Stimulated activated CD8-positive, alpha-beta memory T cell treated with anti-CD3 and anti-CD28 coated beads, Interleukin-4, amount 100 ng/mL, for 48 hours (primary cell): Measurements from ENCODE around the gene ZNF804A.
"Not testable (repeated sequence)": the region's sequence is repeated elsewhere in the genome, so short reads cannot be mapped to it uniquely, and the experiment has no call there.

Experiments
- DNase-seq: peaks from one replicate; pipeline ENCODE4 v3.0.0-alpha.2; 2020

Gene ZNF804A

DNA sequence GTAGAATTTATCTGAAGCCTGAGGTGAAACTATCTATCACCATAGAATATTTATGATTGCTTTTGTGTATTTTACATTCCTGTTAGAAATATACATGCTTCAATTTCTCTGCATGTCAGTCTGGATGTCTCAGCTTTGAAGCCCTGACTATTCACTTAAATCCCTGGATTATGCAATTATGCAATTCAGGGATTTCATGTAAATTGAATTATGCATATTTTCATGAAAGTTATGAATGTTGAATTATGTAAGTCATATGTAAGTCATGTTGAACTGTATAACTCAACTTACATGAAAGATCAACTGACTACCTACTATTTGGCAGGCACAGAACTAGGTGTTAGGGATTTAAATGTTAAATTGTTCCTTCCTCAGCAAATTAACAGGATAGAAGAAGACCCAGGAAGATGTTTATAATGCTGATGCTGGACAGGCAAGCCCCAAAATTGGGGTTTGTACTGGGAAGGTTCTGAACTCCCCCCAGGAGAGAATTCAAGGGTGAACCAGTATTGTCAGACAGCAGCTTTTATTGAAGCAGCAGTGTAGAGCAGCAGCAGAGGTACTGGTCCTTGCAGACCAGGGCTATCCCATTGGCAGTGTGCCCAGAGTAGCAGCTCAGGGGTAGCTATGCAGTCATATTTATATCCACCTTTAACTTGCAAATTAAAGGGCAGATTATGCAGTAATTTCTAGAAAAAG, 236.5 kb downstream of the ZNF804A start:
- no peak for DNase-seq

DNA sequence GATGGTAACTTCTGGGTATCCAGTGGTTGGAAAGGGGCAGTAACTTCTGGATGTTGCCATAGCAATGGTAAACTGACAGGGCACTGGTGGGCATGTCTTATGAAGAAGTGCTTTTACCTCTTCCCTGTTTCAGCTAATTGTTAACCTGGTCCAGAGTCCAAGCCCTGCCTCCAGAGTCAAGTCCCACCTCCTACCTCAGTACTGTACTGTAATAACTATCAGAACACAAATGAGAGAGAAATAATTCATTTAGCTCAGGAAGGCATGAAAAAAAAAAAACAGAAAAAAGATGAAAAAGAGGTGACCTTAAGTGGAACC, 237.0 kb downstream of the ZNF804A start:
- DNase-seq, result no peak

DNA sequence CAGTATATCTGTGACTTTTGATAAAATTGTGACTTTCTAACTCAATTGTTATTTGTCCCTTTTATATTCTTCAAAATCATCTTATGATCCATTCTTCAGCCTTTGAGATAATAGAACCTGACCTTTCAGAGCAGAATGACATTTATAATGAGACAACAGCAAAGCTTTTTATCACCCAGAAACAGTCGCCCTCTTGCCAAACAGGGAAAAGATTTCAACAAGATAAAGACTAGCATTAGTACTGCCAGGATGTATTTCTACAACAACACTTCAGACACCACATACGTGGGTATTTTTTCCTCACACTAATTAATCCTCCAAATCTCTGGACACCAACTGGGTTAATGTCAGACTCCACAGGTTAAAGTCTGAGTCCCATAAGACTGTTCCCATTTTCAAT, 249.0 kb downstream of the ZNF804A start:
- DNase-seq, result no peak

DNA sequence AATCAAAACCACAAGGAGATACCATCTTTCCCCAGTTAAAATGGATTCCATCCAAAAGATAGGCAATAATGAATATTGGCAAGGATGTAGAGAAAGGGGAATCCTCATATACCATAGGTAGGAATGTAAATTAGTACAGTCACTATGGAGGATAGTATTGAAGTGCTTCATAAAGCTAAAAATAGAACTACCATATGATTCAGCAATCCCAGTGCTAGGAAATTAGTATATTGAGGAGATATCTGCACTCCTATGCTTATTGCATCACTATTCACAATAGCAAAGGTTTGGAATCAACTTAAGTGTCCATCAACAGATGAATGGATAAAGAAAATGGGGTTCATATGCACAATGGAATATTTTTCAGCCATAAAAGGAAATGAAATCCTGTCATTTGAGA, 251.2 kb downstream of the ZNF804A start:
- no peak for DNase-seq

DNA sequence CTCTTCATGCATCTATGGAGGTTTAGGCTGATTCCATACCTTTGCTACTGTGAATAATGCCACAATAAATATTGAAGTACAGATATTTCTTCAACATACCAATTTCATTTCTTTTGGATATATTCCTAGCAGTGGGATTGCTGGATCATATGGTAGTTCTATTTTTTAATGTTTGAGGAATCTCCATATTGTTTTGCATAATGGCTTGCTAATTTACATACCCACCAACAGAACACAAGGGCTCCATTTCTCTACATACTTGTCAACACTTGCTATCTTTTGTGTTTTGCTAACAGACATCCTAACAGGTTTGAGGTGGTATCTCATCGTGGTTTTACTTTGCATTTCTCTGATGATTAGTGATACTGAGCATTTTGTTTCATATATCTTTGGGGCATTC, 253.2 kb downstream of the ZNF804A start:
- no peak for DNase-seq

DNA sequence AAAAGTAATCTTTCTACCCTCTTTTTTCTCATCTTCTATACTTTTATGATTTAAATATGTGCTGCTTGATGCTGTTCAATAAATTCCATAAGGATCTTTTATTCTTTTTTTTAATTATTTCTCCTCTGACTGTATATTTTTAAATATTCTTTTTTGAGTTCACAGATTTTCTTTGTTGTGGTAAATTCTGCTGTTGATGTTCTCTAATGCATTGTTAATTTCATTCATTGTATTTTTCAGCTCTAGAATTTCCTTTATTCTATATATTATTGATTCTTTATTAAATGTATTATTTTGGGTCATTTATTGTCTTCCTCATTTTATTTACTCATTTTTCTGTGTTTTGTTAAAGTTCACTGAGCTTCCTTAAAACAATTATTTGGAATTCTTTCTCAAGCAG, 260.9 kb downstream of the ZNF804A start:
- no peak for DNase-seq

DNA sequence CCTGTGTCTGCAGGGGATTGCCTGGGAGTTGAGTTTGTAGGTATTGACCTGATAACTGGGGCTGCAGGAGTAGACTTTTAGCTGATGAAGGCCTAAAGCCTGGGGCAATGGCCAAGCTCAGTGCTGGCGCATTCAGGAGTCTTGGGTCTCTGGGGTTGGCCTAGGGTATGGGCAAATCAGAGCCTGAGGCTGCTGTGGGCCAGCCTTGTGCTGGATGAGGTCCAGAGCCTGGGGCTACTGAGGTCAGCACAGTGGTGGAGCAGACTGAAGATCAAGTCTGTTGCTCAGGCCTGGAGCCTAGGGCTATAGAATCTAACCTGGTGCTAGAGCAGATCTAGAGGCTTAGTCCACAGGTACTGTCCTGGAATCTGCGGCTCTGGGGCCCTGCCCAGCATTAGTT, 262.4 kb downstream of the ZNF804A start:
- DNase-seq, result no peak

DNA sequence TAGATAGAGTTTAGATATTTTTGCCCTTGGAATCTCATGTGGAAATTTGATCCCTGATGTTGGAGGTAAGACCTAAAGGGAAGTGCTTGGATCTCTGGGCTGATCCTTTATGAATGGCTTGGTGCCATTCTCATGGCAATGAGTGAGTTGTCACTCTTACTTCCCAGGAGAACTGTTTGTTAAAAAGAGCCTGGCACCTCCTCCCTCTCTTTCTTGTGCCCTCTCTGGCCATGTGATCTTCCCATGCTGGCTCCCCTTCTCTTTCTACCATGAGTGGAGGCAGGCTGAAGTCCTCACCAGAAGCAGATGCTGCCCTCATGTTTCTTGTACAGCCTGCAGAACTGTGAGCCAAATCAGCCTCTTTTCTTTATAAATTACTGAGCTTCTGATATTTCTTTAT, 276.9 kb downstream of the ZNF804A start:
- no peak for DNase-seq

DNA sequence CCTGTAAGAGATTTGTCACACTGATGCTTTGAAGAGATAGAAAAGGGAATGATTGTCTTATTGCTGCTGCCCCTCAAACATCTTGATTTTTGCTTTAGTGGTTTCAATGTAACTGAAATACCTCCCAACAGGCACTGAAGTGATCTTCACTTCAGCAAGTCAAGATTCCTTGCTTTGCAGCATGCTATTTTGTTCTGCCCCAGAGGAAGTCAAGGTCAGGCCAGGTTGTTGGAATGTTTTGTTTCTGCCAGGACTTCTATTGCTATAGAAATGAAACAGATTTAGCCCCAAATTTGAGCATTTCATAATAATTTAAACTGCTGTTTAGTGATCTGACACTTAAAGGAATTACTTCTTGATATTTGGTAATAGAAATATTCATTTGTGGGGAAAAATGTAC, 277.6 kb downstream of the ZNF804A start:
- DNase-seq, result no peak

DNA sequence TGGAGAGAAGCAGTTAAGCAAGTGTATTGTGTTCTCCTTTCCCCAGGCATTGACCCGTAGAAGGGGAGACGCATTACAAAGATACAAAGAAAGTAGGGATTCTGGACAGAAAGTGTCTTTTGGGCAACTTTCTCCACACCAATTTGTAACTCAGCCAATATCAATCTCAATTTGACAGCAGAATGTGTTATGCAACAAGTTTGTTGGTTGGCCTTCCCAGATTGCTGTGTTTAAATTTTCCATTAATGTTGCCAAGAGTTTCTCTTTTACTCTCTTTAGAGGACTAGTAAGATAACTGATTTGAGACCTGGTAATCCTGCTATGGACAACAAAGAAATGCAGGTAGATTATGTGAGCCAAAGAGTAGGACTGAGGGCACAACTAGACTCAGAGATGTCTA, 279.6 kb downstream of the ZNF804A start:
- no peak for DNase-seq

DNA sequence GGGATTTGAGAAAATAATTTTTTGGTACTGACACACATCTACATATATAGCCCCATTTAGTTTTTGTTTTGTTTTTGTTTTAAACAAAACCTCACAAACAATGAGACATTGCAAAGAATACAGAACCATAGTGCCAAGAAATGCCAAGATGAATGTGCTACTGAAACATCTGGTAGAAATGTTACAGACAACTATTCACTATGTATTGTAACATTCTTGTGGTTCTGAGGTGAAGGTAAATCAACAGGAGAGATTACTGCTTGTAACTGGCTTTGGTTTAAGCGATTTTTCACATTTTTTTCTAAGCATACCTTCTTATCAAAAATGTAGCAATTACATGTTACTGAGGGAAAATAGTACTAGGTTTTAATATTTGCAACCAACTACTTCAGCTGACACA, 281.3 kb downstream of the ZNF804A start:
- DNase-seq, result no peak

DNA sequence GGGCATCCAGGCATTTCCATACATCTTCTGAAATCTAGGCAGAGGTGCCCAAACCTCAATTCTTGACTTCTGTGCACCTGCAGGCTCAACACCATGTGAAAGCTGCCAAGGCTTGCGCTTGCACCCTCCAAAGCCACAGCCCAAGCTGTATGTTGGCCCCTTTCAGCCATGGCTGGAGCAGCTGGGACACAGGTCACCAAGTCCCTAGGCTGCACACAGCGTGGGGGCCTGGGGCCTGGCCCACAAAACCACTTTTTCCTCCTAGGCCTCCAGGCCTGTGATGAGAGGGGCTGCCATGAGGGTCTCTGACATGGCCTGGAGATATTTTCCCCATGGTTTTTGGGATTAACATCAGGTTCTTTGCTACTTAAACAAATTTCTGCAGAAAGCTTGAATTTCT, 288.3 kb downstream of the ZNF804A start:
- DNase-seq, result not testable (repeated sequence)

DNA sequence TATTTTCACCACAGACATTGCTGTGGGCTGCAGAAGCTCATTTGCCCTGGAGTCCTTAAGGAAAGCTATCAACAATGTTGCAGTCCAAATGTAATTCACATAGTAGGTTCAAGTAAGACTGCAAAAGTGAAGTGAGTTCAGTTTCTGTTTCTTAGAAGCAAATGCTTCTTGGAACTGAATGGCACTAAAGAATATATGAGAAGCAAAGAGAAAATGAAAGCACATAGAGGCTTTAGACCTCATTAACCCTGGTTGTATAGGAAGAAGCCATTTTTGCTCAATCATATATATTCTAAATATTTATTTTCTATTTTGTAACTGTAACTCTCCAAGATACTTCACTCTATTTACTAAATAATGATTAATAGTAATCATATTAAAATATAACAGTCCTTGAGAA, 292.0 kb downstream of the ZNF804A start:
- no peak for DNase-seq

DNA sequence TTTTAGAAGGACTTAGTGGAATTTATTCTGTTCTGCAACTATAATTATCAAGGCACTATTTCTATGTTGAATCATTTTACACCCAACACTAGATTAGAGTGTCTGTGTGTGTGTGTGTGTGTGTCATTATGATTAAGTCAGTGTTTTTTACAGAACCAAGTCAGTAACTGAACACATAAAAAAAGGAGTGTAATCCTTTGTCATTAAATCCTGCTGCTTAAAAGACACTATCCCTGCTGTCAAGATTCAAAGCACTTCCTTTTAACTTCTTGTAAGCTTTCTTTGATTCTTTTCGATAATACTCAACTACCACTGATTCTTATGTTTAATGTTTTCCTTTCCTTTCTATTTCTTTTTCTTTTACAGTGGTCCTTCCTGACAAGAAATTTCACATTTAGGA, 306.7 kb downstream of the ZNF804A start:
- DNase-seq, result no peak

DNA sequence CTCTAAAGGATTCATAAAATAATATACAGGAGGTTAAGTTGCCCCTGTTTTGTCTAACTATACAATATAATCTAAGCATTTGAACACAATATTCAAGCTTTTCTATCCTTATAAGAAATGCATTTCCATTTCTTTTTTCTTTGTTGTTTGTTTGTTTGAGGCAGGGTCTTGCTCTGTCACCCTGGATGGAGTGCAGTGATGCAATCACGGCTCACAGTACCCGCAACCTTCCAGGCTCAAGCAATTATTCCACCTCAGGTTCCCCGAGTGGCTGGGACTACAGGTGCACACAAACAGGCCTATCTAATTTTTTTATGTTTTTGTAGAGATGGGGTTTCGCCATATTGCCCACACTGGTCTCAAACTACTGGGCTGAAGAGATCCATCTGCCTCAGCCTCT, 307.8 kb downstream of the ZNF804A start:
- DNase-seq, result no peak

DNA sequence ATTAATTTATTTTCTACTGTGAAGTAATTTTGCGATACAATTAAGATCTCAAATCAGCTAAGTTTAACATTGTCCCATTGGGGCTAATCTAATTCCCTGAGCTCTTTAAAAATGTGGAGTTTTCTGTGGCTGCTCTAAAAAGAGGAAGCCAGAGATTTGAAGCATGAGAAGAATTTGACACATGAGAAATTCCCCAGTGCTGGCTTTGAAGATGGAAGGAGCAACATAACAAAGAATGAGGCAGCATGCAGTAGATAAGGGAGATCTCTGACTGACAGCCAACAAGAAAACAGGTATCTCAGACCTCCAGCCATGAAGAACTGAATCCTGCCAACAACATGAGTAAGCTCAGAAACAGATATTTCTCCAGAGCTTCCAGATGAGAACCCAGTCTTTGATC, 308.4 kb downstream of the ZNF804A start:
- DNase-seq, result no peak

DNA sequence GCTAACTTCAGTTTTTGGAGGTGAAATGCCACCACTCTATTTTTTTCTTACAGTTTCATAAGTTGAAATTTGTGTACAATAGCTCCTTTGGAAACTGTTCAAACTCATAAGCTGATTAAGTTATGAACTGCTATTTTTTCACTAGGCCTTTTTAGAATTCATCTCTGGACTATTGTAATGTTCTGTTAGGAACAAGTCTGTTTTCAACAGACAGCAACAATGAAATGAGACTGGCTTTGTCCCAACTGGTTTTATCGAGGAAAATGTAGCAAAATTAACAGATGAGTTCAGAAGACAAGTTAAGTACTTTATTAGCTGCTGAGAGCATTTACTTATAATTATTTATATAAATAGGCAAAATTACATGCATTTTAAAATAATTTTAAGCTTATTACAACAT, 310.6 kb downstream of the ZNF804A start:
- DNase-seq, result no peak

DNA sequence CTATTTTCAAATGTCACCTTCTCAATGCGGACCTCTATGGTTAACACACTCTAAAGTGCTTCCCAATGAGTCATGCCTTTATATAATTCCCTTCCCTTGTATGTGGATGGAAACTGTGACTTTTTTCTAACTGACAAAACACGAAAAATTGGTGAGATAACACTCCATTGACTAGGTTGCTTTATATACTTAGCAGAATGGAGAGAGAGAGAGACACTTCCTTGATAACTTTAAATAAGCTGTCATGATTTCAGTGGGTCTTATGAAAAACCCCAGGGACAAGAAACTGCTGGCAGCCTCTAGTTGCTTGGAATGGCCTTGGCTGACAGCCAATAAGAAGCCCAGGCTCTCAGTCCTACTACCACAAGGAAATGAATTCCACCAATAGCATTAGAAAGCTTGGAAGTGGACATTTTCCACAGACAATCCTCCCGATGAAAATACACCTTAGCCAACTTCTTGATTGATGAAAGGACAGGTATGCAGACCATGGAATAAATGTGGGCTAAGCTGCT, 322.2 kb downstream of the ZNF804A start:
- DNase-seq, result no peak

DNA sequence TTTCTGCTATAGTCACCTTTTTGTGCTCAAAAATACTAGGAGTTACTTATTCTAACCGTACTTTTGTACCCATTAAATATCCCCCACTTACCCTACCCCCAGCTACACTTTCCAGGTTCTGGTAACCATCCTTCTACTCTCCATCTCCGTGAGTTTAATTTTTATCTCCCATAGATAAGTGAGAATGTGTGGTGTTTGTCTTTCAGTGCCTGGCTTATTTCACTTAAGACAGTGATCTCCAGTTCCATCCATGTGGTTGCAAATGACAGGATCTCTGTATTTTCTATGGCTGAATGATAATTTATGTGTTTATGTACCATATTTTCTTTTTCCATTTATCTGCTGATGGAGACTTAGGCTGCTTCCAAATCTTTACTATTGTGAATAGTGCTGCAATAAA, 323.3 kb downstream of the ZNF804A start:
- no peak for DNase-seq

DNA sequence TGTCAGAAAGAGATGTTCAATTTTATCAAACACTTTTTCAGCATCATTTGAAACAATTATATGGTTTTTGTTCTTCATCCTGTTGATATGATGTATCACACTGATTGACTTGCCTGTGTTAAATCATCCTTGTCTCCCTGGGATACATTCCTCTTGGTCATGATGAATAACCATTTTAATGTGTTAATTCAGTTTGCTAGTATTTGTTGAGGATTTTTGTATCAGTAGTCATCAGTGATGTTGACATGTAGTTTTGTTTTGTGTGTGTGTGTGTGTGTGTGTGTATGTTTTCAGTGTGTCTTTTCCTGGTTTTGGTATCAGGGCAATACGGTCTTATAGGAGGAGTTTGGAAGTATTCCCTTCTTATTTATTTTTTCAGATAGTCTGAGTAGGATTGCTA, 325.4 kb downstream of the ZNF804A start:
- DNase-seq, result no peak

DNA sequence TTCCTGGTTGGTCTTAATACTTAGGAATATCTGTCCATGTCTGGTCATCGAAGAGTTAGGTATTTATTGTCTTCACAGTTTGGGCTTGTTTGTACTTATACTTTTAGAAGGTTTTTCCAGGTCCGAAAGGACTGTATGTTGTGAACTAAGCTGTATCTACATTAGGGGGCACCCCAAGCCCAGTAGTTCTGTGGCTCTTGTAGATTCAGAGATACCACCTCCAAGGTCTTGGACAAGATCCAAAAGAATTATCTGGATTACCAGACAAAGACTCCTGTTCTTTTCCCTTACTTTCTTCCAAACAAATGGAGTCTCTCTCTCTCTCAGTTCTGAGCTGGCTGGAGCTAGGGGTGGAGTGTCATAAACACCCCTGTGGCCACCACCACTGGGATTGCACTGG, 328.7 kb downstream of the ZNF804A start:
- no peak for DNase-seq

DNA sequence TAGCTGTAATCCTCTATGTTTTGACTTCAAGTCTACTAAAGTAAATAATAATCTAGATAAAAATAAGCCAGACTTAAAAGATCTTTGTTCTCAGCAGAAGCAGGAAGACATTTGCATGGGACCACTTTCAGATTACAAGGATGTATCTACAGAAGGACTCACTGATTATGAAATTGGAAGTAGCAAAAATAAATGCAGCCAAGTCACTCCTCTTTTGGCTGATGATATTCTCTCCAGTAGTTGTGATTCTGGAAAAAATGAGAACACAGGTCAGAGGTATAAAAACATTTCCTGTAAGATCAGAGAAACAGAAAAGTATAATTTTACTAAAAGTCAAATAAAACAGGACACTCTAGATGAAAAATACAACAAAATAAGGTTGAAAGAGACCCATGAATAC, 338.4 kb downstream of the ZNF804A start:
- DNase-seq, result no peak

DNA sequence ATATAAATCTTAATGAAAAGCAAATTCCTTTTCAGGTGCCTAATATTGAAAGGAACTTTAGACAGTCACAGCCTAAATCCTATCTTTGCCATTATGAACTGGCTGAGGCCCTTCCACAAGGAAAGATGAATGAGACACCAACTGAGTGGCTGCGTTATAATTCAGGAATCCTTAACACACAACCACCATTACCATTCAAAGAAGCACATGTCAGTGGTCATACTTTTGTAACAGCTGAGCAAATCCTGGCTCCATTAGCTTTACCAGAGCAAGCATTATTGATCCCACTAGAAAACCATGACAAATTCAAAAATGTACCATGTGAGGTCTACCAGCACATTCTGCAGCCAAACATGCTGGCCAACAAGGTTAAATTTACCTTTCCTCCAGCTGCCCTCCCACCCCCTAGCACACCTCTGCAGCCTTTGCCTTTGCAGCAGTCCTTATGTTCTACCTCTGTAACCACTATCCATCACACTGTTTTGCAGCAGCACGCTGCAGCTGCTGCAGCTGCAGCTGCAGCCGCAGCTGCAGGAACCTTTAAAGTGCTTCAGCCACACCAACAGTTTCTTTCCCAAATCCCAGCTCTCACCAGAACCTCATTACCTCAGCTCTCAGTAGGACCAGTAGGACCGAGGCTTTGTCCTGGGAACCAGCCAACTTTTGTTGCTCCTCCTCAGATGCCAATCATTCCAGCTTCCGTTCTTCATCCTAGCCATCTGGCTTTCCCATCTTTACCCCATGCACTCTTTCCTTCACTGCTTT, 340.1 kb downstream of the ZNF804A start:
- DNase-seq, result no peak

DNA sequence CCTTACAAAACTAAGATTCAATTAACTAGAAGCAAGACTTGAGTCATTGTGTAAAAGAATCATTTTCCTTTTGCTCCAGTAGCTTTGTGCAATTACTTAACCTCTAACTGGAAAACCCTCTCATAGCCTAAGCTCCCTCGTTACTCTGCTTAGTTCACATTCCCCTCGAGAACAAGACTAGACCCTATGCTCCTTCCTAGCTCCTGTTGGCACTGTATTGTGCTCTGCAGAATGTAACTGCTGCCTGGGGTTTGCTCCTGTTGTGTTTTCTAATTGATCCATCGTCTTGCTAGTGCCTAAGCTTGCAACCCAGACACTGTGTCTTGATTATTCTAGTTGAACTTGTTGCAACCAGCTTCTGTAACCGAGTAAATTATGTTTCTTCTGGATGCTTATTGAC, 347.0 kb downstream of the ZNF804A start:
- DNase-seq, result no peak

DNA sequence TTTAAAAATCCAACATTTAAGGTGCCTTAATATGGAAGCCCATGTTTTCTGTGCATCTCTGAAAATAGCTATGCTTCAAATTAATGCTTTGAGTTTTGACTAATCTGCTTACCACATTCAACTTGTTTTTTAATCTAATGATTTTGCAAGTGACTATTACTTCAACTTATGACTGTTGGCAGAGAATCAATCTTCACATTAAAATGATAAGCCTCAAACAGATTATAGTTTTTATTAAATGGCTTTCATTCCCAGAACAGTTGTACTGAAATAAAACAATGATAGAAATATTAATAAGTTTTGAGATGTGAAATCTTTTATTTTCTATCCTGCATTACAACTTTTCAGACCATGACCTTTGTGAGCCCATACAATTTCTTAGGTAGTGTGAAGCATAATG, 347.5 kb downstream of the ZNF804A start:
- no peak for DNase-seq
